Hepatocyte (in vitro differentiated cells): ENCODE measurements around the gene NFIA.

Experiments
- CTCF ChIP-seq: fragments of 200-600 bp; sonication (generic); IDR thresholded peaks from 2 replicates; pipeline ENCODE4 v1.5.1; 2016; ENCODE audit warnings: antibody characterized with exemption, mild to moderate bottlenecking; ENCODE audit not compliant: poor library complexity
- EZH2 ChIP-seq: fragments of 200-600 bp; sonication (generic); IDR thresholded peaks from 2 replicates; pipeline ENCODE4 v1.6.1; 2016; ENCODE audit warnings: antibody characterized with exemption, mild to moderate bottlenecking, borderline replicate concordance
- EZH2phosphoT487 ChIP-seq: fragments of 200-600 bp; sonication (generic); IDR thresholded peaks from one replicate; pipeline ENCODE4 v1.6.1; 2018; ENCODE audit warnings: antibody characterized with exemption, mild to moderate bottlenecking, low read depth, moderate library complexity; ENCODE audit not compliant: unreplicated experiment, severe bottlenecking

- TF ChIP-seq CTCF (no peak), EZH2 (no peak), EZH2phosphoT487 (no peak)
Measured at GRCh38 chr1:61447968-61448430, 365.6 kb downstream of the NFIA start.
